Amniotic epithelial cell (primary cell): Measurements from ENCODE around the gene ZBTB46.
A peak's percentile ranks its signal among the peaks of the same experiment; 100 is the strongest.
"Not testable (repeated sequence)": the region's sequence is repeated elsewhere in the genome, so short reads cannot be mapped to it uniquely, and the experiment has no call there.

ENCODE experiments used
- DNase-seq: peaks from one replicate; pipeline ENCODE4 v3.0.0-alpha.2; 2010; ENCODE audit warnings: low read depth

Gene ZBTB46

DNA sequence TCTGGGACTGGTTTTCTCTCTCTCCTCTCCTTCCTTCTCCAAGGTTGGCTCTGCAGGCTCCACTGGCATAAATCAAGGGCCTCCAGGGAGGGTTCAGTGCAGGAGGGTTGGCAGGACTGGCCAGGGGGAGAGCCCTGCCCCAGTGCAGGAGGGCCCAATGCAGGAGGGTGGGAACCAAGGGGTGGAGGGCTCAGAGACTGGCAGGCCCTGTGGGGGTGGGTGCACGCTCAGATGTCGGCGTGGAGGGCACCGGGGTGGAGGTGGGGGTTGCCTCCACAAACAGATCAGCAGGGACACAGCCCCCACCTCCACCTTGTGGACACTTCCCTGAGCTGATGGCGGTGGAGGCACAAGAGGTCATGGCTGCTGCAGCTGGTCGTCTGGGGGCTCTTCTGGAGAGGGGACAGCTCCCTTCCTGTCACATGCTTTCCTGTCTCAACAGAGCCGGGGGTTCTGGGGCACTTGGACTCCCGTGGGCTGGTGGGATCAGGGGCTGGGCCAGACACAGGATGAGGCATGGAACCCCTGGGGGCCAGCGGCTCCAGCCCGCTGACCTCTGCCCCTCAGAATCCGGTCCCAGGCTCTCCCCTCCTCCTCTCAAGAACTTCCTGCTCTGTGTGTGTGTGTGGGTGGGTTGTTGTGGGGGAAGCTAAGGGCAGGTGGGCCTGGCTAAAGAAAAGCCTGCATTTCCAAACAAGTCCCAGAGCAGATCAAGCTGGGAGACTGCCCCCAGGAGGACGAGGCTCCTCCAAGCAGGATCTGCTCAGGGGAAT, 27.5 kb upstream of the ZBTB46 start:
- peak; percentile 59 for DNase-seq

DNA sequence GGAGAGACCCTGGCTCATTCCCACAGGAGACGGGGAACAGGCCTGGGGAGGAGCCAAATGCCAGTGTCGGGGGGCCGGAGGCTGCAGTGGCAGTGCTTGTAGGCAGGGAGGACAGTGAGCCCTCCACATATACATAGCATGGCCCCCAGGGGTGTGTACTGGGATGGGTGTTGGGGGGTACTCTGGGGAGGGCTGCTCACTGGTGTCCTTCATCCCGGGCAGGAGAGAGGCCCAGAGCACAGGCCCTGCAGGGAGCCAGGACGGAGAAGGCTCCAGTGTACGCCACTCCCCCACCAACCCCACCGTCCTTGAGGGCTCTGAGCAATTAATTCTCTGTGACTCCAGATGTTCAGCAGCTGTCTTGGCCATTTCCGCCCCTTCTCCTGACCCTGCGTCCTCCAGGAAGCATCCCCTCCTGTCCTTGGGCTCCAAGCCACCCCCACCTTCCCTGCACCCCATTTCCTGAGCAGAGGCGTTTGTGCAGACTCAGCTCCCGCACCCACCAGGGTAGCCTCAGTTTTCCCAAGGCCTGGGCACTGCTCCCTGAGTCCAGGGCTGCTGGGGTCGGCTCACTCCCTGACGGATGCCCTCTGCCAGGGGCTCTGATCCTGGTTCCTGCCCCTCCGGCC, 26.8 kb upstream of the ZBTB46 start:
- no peak for DNase-seq

DNA sequence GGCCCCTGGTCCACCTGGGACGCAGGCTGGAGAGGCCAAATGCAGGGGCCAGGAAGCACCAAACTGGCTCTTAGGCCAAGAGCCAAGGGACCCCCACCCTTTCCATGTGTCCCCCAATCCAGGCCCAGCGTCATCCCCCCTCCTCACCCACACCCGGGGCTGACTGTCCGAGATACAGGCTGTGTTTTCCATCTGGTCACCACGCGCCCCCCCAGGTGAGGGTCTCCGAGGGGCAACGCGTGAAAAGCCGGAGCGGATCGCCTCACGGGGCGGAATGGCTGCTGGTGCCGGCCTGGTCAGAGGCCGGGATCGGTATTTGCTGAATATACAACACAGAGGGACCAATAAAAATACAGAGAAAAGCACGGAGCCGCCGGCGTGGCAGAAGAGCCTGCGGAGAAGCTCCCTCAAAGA, 25.0 kb upstream of the ZBTB46 start:
- DNase-seq: no peak

DNA sequence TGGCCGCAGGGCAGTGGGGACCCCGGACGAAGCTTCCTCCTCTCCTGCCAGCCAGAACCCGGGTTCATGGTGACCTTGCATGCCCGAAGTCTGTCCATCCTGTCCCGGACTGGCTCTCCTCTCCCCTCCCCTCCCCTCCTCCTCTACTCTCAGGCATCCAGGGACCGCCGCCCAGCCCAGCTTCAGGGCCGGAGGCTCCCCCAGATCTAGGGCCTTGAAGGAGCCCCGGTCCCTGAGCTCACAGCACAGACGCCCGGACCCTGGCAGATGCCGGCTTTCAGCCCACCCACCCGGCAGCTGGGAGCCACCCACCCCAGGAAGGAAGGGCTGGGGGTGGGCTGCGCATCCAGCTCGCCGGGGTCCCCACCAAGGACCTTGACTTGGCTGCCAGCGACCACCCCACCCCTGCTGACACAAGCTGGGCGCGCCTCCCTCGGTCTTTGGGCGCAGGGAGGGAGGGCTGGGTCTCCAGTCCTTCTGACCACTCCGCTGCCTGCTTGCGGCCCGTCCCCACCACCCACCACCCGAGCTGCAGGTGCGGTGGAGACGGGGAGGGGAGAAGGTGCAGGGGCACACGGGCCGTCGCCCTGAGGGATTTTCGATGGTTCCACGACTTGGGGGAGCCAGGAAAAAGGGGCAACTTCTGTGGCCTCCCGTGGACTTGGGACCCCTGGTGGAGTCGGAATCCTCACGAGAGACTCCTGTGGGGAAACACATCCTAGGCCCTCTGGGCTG, 24.5 kb upstream of the ZBTB46 start:
- no peak for DNase-seq

DNA sequence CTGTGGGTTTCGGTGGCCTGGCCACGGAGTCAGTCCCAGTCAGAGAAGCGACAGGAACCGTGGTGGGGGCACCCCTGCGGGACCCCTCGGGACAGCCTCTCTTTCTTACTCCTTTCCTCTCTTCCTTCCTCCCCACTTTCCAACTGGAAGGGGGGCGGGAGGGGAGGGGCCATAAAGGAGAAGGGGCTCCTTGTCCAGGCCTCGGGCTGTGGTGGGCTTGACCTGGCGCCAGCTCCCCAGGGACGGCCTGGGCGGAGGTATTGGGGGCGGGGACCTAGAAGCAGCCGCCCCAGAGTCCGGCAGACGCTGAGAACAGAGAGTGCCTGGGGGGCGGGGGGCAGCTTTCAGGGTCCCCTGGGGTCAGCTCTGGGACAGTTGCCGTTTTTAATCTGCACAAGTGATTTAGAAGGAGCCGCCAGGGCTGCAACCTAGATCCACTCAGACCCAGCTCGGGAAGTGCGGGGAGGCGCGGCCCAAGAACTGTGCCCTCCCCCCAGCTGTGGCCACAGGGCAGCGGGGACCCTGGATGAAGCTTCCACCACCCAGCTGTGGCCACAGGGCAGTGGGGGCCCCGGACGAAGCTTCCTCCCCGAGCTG, 23.8 kb upstream of the ZBTB46 start:
- DNase-seq: no peak

DNA sequence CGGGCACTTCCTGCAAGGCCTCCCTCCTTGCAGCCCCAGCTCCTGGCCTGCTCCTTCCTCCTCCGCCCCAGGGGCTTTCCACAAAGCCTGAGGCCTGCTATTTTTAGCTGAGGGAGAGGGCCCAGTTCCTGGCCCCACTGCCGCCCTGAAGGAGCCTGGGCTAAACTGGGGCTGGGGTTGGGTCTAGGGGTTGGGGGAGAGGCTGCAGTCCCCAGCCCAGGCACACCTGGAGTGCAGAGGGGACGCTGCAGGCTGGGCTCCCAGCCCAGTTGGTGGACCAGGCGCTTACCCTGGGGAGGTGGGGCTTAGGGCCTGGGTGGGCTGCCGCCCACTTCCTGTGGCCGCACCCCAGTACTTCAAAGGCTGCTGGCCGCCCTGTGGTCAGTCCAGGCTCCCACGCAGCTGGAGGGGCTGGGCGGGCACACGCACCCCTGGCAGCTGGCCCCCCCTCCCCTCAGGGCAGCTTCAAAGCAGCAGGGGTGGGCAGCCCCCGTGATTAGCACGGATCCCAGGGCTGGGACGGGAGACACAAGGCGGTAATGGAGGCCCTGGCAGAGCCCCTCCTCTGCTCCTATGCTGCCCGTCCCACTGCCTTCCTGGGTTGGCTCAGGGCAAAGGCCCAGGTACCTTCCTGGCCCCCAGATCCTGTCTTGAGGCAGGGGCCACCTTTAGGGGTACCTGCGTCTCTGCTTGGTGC, 23.2 kb upstream of the ZBTB46 start:
- DNase-seq: no peak

DNA sequence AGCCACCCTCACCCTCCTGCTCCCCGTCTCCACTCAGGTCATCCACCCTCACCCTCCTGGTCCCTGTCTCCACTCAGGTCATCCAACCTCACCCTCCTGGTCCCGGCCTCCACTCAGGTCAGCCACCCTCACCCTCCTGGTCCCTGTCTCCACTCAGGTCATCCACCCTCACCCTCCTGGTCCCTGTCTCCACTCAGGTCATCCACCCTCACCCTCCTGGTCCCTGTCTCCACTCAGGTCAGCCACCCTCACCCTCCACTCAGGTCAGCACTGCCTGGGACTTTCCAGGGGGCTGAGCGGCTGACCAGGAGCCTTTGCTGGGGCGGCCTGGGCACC, 22.6 kb upstream of the ZBTB46 start:
- DNase-seq: not testable (repeated sequence)

DNA sequence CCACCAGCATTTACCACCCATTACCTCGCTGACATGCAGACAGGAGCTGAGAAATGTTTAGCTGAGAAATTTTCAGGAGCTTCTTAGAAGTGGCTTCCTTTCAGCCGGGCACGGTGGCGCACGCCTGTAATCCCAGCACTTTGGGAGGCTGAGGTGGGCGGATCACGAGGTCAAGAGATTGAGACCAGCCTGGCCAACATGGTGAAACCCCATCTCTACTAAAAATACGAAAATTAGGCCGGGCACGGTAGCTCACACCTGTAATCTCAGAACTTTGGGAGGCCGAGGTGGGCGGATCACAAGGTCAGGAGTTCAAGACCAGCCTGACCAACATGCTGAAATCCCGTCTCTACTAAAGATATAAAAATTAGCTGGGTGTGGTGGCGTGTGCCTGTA, 20.5 kb upstream of the ZBTB46 start:
- not testable (repeated sequence) for DNase-seq

DNA sequence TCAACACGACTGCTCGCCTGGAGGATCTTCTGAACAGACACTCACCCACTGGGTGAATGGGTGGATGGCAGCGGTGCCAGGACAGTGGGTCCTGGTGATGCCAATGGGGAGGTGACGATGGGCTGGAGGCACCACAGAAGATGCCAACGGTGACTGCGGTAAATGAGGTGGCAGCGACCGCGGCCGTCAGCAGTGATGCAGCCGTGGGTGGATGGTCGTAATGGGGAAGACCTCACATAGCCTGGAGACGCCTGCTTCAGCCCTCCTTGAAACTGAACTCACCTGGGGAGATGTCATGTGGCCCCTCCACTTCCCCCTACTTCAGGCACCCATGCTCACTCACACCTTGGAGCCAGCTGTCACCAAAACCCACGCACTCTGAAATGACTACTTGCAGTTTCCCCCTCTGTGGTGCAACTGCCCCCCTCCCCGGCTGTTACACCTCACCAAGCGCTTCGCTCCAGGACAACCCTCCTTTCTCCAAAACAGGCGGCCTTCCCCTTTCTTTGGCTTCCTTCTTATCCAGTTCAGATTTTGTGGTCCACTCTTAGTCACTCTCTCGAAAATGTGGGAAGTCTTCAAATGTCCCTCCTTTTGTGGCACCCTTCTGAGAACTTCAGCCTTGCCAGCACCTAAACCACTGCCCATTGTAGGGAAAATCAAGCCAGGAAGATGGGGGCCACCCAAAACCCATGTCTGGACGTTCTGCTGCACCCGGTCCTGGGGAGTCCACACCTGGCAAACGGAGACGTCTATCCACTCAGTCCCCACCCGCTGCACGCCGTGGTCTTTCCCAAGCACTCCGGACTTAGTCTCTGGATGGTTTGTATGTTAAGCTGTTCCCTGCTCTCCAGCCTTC, 19.9 kb upstream of the ZBTB46 start:
- DNase-seq: no peak

DNA sequence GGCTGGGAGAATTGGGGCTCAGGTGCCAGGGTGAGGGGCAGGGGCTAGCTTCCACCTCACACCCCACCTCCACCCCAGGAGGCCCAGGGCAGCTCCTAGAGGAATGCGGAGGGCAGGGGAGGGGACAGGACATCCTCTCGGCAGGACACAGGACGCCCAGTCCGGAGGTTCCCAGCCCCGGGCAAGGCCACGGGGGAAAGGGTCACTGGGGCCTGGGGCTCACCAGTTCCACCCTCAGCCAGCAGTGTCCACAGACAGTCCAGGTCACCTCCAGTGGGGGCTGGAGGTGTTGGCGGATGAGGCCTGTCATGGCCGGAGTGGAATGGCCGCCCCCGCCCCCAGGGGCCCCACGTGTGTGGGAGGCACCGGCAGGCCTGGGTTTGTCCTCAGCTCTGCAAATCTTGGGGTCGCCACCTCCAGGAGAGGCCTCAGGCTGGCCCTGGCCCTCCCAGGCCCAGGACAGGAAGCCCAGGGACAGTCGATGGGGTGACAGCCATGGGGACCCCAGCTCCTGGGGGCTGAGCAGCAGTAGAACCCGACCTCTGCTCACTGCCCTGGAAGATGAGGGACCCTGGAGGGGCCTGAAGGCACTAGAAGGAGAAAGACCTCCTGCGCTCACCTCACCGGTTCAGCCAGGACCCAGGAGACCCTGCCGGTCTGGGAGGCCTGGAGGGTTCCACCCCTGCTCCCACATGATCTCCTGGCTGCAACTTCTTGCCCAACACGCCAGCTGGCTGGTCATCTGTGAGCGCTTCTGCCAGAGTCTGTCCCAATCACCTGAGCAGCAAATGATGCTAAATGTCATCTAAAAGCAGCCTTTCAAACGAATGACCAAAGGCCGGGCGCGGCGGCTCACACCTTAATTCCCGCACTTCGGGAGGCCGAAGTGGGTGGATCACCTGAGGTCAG, 17.2 kb upstream of the ZBTB46 start:
- DNase-seq: no peak

DNA sequence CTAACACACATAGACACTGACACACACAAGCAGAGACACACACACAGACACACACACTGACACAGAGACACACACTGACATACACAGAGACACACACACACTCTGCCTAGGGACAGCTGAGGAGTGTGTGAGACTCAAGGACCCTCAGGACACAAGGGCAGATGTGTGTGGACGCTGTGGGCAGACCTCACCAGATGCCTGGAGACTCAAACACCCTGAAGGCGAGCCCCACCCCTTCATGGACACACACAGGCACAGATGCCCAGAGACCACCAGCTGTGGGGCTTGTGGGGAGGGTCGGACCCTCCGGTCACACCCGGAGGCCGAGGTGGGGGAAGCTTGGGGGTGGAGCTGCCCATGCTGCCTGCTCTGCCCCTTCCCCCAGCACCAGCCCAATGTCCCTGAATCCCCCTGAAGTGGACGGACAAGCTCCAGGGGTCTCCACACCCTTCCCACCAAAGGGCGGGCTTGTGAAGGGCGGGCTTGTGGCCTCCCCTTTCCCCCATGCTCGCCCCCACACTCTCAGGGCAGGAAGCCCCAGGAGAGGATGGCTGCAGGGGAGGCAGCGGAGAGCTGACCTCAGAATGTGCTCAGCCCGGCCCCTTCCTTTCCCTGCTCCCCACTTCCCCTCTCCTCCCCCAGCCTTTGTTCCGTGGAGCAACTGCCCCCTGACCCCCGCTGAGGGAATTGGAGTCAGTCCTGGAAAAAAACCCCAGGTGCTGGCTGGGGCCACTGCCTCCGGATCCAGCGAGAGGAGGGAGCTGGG, 16.4 kb upstream of the ZBTB46 start:
- peak; percentile 41 for DNase-seq

DNA sequence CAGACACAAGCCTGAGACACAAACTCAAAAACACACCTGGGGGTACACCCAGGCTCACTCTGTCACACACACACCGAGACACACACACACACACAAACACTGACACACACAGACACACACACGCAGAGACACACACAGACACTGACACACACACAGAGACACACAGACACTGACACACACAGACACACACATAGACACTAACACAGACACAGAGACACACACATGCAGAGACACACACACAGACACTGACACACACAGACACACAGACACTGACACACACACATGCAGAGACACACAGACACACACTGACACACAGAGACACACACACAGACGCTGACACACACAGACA, 15.8 kb upstream of the ZBTB46 start:
- no peak for DNase-seq

DNA sequence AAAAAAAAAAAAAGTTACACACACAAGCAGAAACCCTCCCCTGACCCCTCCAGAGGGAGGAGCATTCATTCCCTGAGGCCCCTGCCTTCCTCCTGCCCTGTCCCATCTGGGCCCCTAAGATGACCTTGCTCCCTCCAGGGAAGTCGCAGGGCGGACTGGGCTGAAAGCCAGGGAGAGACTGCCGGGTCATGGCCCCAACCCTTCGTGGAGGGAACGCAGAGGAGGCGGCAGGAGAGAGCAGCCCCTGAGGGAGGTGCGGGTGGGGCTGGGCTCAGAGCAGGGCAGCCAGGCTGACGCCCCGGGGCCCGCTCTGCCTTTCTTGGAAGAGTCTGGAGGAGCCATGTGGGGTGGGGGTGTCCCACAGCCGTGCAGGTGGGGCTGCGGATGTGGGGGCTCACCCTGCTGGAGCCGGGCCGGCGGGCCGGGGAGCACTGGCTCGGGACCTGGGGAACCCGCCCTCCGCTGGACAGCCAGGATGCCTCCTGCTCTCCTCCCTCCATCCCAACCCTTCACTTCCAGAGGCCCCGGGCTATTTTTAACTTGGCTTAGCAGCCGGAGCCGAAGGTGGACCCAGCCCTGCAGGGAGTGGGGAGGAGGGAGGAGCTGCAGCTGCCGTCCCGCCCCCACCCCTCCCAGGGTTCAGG, 15.2 kb upstream of the ZBTB46 start:
- DNase-seq: no peak

DNA sequence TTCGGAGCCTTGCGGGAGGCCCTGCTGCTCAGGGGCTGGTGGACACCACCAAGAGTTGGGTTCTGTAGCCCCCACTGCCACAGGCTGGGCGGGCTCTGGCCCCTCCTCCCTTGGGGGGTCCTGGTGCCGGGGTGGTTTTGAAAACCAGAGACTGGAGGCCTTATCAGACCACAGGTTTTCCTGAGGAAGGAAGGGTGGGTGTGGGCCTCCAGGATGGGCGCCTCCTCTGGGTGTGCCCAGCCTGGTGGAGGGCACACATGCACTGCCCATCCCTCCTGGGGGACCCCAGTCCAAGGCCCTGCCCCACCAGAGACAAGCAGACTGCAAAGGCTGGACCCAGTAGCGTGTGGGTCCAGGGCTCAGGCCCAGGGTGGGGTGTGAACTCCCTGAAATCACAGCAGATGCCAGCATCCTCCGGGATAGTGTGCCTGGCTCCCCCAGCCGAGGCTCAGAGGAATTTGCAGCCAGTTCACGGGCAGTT, 13.5 kb upstream of the ZBTB46 start:
- no peak for DNase-seq

DNA sequence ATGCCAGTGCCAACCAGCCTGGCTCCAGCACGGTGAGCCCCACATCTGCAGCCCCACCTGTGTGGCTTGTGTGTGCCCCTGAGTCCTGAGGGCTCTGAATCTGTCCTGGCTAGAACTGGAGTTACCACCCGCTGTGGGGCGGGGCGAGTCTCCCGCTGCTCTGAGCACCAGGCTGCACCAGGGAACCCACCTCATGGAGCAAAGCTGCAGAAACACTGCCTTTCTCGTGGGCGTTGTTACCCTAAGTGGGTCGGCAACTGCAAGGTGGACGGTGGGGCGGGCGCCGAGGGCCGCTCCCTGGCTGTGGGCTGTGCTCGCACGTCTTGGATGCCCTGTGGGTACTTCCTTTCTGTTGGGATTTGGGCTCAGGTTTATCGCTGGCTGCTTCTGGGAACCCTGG, 12.7 kb upstream of the ZBTB46 start:
- DNase-seq: no peak

DNA sequence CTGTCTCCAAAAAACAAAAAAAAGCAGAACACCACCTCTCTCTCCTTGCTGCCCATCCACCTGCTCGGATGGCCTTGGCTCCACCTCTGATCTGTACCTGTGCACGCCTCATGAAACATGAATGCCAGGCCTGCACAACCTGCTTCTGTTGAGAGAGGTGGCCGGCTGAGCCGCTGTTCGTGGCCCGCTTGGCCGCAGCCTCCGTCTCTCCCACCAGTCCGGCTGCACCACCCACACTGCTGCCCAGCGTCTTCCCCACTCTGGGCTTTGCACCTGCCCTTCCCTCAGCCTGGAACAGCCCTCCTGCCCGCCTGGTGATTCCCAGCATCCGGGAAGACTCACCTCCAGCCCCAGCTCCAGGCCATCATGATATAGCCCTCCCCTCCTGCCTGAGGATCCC, 12.2 kb upstream of the ZBTB46 start:
- DNase-seq: no peak

DNA sequence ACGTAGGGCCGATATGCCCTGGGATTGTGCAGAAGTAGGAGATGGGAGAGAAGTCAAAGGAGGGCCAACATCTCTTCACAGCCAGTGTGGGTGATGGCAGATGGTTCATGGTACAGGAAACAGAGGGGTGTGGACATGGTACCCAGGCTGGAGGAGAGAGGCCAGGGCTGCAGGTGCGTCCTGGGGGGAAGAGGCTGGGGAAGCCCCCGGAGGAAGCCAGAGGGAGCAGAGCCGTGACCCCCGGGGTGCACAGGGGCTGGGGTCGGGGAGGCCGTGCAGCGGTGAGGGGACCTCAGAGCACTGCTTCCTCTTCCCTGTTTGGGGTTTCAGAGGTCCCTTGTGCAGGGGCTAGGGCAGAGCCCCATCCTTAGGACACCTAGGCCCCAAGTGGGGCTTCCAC, 11.2 kb upstream of the ZBTB46 start:
- DNase-seq: no peak

DNA sequence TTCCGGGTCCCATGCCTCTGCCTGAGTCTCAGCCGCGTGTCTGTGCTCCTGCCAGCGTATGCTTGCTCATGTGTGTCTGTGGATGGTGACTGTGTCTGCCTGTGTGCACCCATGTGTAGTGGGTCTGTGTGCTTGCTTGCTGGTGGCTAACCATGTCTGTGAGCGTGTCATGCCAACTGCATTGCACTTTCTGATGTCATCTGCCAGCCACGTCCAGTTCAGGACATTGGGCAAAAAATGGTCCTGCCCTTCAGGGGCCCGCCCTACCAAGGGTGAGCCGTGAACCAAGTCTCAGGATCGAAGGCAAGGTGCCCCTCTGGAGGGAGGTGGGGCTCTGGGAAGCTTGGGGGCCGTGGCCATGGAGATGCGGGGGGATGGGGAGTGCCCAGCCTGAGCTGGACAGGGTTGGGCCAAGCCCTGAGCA, 9.4 kb upstream of the ZBTB46 start:
- no peak for DNase-seq

DNA sequence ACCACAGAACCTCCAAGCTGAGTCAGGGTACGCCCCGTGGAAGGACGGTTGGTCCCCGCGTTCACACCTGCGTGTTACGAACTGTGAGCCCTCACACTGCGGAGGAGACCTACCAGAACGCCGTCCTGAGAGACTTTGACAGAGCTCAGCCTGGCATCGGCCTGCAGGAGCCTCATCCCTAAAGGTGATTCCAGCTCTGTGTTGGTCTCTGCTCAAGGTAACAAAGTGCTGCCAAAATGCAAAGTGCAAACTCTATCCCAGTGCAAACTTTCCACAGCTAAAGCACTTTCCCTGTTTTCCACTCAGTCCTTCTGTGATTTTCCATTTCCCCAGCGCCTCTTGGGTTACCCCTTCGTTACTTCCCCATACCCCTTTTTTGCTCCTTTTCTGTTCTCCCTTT, 8.6 kb upstream of the ZBTB46 start:
- DNase-seq: no peak
